ENCODE measurements around the gene APBA1.

- no peak for TF ChIP-seq CTCF (IDR thresholded peaks at IDR 0.05; ENCODE audit: insufficient read depth, low read length)
- no peak for TF ChIP-seq POLR2AphosphoS5 (IDR thresholded peaks at IDR 0.05; ENCODE audit: low read depth)
- no peak for TF ChIP-seq REST (IDR thresholded peaks at IDR 0.05; ENCODE audit: insufficient replicate concordance, low read depth)
- TF ChIP-seq GABPA (IDR thresholded peaks at IDR 0.05; ENCODE audit: low read depth) = no peak
- no peak for TF ChIP-seq SPI1 (IDR thresholded peaks at IDR 0.05; ENCODE audit: borderline replicate concordance, low read depth)
Observed at GRCh38 chr9:69462394-69462793, 209.8 kb downstream of the APBA1 start.
